HEK293T (cell line): ENCODE measurements around the gene BACH1.

Experiments
- ARNT ChIP-seq: fragments of 450-650 bp; IDR thresholded peaks from 2 replicates; pipeline ENCODE4 v1.6.1; 2017; ENCODE audit warnings: mild to moderate bottlenecking
- CTBP1 ChIP-seq: fragments of 450-650 bp; IDR thresholded peaks from 2 replicates; pipeline ENCODE4 v1.6.1; 2016; ENCODE audit warnings: borderline replicate concordance
- FOXA1 ChIP-seq: fragments of 450-650 bp; IDR thresholded peaks from 2 replicates; pipeline ENCODE4 v1.6.1; 2016; ENCODE audit warnings: mild to moderate bottlenecking
- FOXK2 ChIP-seq: fragments of 450-650 bp; IDR thresholded peaks from 2 replicates; pipeline ENCODE4 v1.6.1; 2016; ENCODE audit warnings: mild to moderate bottlenecking
- FOXM1 ChIP-seq: fragments of 450-650 bp; IDR thresholded peaks from 2 replicates; pipeline ENCODE4 v1.6.1; 2017; ENCODE audit warnings: mild to moderate bottlenecking, borderline replicate concordance
- HDGF ChIP-seq: fragments of 450-650 bp; IDR thresholded peaks from 2 replicates; pipeline ENCODE4 v1.6.1; 2017; ENCODE audit warnings: antibody characterized with exemption, borderline replicate concordance
- L3MBTL2 ChIP-seq: fragments of 450-650 bp; conservative IDR thresholded peaks from 2 replicates; pipeline ENCODE4 v1.6.1; 2016; ENCODE audit warnings: mild to moderate bottlenecking

GRCh38 chr21:29368906-29369305 lies 70.2 kb downstream of the BACH1 start:
- TF ChIP-seq FOXM1 (no peak), ARNT (no peak), FOXK2 (no peak), HDGF (no peak), FOXA1 (no peak), L3MBTL2 (no peak), CTBP1 (no peak)
